Measurements from ENCODE around the gene PRKG1.
"Not testable (repeated sequence)": the region's sequence is repeated elsewhere in the genome, so short reads cannot be mapped to it uniquely, and the experiment has no call there.

Gene PRKG1

DNA sequence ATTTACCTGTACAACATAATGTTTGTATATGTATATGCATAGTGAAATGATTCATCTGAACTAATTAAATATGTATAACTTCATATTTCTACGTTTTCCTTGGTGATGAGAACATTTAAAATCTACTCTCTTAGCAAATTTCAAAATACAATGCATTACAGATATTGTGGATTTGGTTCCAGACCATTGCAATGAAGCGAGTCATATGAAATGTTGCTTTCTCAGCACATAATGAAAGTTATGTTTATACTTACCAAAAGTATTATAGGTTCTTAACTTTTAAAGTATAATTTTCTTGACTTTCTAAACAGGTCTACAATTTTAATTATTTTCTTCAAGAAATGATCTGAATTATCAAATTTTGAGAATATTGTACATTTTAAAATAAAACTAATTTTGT, 435.9 kb downstream of the PRKG1 start:
- DNase-seq (ENCODE audit: low read depth), result no peak

DNA sequence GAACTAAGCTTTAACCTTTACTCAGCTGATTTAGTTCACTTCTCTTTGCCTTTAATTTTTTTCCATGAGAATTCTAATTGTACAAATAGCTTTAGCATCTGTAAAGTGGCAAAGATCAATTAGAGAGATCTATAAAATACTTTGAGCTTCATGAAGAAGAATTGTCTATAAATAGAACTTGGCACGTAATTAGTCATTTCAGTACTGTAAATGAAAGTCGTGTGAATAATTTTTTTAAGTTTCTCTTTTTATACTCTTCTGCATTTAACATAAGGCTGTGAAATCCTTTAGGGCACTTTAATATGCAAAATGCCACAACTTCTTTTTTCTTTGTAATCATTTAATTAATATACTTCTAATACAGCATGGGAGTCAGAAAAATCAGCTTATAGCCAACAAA, 447.3 kb downstream of the PRKG1 start:
- no peak for DNase-seq (ENCODE audit: low read depth)

DNA sequence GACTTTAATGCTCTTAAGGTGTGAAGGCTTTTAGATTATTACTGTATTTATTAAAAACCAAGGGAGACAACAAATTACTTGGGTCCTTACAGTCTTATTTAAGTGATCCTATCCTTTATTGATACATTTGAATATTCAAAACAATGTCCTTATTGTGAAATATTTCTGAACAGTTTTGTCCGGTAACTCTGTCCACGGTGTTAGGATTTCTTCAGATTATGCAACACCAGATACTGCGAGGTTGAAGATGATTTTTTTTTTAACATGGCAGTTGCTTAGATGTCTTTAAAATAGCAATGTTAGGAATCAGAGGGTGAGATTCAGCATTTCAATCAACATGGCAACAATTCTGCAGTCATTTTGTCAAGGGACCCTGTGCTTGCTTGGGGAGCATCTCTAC, 448.6 kb downstream of the PRKG1 start:
- DNase-seq (ENCODE audit: low read depth), result no peak

DNA sequence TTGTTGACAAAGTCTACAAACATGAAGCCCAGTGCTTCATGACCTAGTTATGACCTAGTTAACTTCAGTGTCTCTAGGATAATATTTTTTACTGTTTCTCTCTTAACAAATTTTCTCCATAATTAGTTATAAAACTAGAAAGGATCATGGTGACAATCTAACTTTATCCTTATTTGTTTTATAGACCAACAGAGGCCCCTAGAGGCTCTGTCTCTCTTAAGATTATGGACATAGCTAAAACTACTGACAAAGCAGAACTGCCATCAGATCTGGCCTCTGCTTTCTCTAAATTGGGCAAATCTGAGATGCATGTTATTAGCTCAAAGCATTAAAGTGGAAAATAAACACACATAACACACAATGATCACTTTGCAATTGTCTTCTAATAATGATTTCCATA, 449.2 kb downstream of the PRKG1 start:
- no peak for DNase-seq (ENCODE audit: low read depth)

DNA sequence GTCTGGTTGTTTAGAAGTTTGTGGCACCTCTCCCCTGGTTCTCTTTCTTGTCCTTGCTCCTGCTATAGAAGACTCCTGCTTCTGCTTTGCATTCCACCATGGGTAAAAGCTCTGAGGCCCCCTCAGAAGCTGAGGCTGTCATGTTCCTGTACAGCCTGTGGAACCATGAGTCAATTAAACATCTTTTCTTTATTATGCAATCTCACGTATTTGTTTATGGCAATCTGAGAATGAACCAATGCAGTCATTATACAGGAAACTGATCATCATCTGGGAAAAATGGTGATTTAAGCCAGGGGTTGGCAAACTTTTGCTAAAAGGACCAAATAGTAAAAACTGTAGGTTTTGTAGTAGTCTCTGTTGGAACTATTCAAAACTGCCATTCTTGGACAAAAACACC, 449.8 kb downstream of the PRKG1 start:
- no peak for DNase-seq (ENCODE audit: low read depth)

DNA sequence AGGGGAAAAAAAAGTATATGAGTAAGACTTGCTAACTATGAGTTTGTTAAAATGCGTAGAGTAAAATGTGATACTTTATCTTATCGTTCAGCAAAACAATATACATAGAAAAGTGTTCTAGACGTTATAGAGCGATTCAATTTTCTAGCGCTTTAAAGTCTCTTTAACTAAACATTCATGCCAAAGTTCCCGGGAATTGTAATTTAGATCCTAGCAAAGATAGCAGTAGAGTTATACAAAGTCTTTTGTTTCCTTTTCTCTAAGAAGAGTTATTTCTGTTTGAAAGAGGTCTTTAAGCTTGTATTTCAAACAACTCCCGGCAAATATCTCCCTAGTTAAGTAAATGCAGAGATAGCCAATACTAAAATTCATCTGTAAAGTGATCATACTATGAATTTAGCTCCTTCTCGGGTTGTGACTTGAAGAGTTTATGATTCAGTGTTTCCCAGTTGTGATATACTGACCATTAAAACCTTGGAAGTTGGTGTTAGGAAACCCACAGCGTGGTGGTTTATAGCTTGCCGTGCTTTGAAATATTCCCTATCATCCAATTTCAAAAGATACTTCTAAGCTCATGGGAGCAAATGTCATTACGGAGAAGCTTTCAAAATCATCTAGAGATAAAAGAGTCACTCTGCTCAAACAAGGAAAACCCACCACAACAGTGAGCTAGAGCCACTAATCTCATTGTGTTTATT, 453.4 kb downstream of the PRKG1 start:
- DNase-seq (ENCODE audit: low read depth), result no peak

- DNase-seq (ENCODE audit: low read depth), result no peak
Measured at GRCh38 chr10:51528527-51528926, 454.2 kb downstream of the PRKG1 start.

GRCh38 chr10:51530541-51530940, 456.3 kb downstream of the PRKG1 start:
- DNase-seq (ENCODE audit: low read depth), result no peak

GRCh38 chr10:51532044-51532443, 457.8 kb downstream of the PRKG1 start:
- no peak for DNase-seq (ENCODE audit: low read depth)

DNA sequence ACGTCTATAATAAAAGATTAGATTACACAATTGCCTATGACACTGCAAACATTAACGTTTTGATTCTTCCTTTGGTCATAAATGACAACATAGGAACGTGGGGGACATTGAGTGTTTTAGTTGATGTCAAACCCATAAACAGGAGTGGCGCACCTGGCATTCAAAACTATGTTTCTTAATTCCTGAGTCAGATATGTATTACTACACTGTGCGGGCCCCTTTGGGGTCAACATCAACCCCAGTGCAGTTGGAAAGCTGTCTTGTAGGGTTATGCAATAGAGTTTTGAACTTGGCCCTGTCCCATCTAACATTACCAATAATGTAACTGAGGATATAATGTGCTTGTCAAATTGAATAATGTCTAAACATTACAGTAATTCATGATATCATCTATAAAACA, 468.6 kb downstream of the PRKG1 start:
- DNase-seq (ENCODE audit: low read depth), result no peak

- no peak for DNase-seq (ENCODE audit: low read depth)
Measured at GRCh38 chr10:51544933-51545332, 470.6 kb downstream of the PRKG1 start.

GRCh38 chr10:51547941-51548340, 473.7 kb downstream of the PRKG1 start:
- no peak for DNase-seq (ENCODE audit: low read depth)

- no peak for DNase-seq (ENCODE audit: low read depth)
Measured at GRCh38 chr10:51552879-51553278, 478.6 kb downstream of the PRKG1 start.

GRCh38 chr10:51564896-51565510, 490.7 kb downstream of the PRKG1 start:
- DNase-seq (ENCODE audit: low read depth), result no peak

GRCh38 chr10:51567271-51567670, 493.0 kb downstream of the PRKG1 start:
- no peak for DNase-seq (ENCODE audit: low read depth)

- DNase-seq (ENCODE audit: low read depth), result no peak
Measured at GRCh38 chr10:51569467-51569866, 495.2 kb downstream of the PRKG1 start.

DNA sequence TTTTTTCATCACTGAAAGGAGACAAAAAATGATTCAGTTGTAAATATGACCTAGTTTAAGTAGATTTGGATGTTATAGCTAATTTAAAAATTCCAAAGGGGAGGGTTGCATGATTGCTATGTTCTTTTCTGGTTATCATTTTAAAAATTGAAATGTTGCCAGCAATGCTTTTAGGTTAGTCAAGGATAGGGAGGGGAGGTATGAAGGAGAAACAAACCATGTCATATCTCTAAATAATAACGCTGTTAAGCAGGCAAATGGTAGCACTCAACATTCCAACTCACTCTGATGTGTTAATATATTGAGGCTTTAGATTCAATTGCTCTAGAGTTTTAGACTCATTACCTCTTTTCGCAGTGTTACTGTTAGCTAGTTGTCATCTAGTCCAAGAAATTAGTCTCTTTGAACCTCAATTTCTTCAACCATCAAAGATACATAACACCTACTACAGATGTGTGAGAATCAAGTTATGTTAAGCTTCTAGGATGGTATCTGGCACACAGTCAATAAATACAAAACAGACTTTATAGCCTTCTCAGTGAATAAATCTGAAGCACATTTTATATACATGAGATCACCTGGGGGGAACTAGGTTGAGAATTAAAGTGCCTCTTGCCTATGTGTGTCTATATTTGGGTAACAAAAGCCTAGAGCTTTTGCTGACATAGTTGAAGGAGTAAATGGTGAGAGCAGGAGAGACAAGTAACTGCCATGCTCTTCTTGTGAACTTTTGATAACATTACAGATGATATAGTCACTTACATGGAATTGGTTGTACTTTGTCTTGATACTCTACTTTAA, 500.2 kb downstream of the PRKG1 start:
- no peak for DNase-seq (ENCODE audit: low read depth)

DNA sequence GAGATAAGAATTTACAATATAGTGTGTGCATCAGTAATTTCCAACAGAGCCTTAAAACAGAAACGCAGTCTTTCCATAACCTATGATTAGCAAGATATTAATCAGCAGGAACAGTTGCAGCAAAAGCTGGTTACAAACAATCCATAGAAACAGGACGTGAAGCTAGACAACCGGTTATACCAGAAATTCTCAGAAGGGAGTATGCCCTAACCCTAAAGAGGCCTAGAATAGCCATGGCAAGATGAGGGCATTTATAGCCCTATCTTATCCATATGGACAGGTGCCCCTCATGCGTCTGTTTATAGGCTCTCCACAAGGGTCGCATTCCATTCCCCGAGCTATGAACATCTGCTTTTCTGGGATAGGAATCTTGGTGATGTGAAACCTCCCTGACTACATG, 506.9 kb downstream of the PRKG1 start:
- DNase-seq (ENCODE audit: low read depth), result not testable (repeated sequence)

GRCh38 chr10:51583976-51584375, 509.7 kb downstream of the PRKG1 start:
- DNase-seq (ENCODE audit: low read depth), result no peak

- DNase-seq (ENCODE audit: low read depth), result no peak
Measured at GRCh38 chr10:51585742-51586141, 511.5 kb downstream of the PRKG1 start.

- DNase-seq (ENCODE audit: low read depth), result no peak
Measured at GRCh38 chr10:51588984-51589383, 514.7 kb downstream of the PRKG1 start.

DNA sequence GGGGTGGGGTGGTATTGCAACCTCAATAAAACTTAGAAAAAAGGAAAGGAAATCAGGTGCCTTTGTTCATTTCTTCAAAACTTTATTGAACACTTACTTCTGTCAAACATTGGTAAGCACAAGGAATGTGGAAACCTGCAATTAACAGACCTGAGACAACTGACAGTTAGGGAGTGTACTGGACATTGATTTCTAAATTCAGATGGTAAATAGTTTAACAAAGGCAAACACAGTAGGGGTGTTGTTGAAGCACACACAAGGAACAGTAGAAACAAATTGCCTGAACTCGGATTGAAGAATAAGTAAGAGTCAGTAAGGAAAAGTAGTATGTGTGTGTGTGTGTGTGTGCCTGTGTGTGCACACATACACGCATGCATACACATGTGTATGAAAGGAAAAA, 516.5 kb downstream of the PRKG1 start:
- no peak for DNase-seq (ENCODE audit: low read depth)

- DNase-seq (ENCODE audit: low read depth), result no peak
Measured at GRCh38 chr10:51596695-51597094, 522.4 kb downstream of the PRKG1 start.

Data from T-helper 22 cell (primary cell).